ENCODE data around the gene POC5.

Gene POC5

GRCh38 chr5:75648712-75649111 is 68.5 kb downstream of the POC5 start:
- H3K27me3 Mint-ChIP-seq: no peaks in the 10 kb centered on the region
- H3K4me1 Mint-ChIP-seq: no peaks in the 10 kb centered on the region
- no peak overlapping the region for H3K4me3 Mint-ChIP-seq
- no peaks in the 10 kb centered on the region for H3K9me3 Mint-ChIP-seq
- no peak for DNase-seq (ENCODE audit: low spot score in 2 of 2)
- ATAC-seq (replicated peaks; ENCODE audit: extremely low read depth, poor library complexity, severe bottlenecking): no peak
- no peaks in the 10 kb centered on the region for H3K36me3 Mint-ChIP-seq (ENCODE audit: insufficient read depth)
- H3K27ac Mint-ChIP-seq (ENCODE audit: low read depth): no peak overlapping the region

- Mint-ChIP-seq H3K27ac (ENCODE audit: low read depth) (no peak overlapping the region), H3K4me1 (no peaks in the 10 kb centered on the region), H3K4me3 (no peak overlapping the region), H3K27me3 (peaks cover 12% of the 10 kb centered on the region), H3K9me3 (no peaks in the 10 kb centered on the region), H3K36me3 (ENCODE audit: insufficient read depth) (no peaks in the 10 kb centered on the region)
- no peak for DNase-seq (ENCODE audit: low spot score in 2 of 2)
- ATAC-seq (replicated peaks; ENCODE audit: extremely low read depth, poor library complexity, severe bottlenecking): no peak
Measured at GRCh38 chr5:75640826-75641225, 76.4 kb downstream of the POC5 start.

DNA sequence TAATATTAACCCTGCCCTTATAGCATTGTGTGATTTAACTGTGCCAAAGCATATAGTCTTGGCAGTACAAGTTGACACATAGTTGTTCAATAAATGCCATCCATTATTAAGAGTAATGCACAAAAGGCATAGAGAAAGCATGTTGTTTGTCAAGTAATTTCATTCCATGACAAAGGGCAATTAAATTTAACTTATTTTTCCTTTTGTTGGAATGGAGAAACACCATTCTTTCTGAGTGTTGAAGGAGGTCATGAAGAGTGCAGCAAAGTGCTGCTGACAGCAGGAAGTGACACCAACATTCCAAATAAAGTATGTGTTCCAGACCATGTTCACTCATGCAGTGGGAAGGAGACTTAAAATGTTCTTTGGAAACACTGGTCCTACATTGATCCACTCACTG is 76.8 kb downstream of the POC5 start:
- ATAC-seq (replicated peaks; ENCODE audit: extremely low read depth, poor library complexity, severe bottlenecking): no peak
- no peaks in the 10 kb centered on the region for H3K4me1 Mint-ChIP-seq
- H3K27ac Mint-ChIP-seq (ENCODE audit: low read depth): no peak overlapping the region
- H3K9me3 Mint-ChIP-seq: no peaks in the 10 kb centered on the region
- H3K4me3 Mint-ChIP-seq: no peak overlapping the region
- DNase-seq (ENCODE audit: low spot score in 2 of 2): no peak
- H3K36me3 Mint-ChIP-seq (ENCODE audit: insufficient read depth): no peaks in the 10 kb centered on the region
- peaks cover 15% of the 10 kb centered on the region for H3K27me3 Mint-ChIP-seq

GRCh38 chr5:75639535-75640311 is 77.5 kb downstream of the POC5 start:
- Mint-ChIP-seq H3K27me3 (peaks cover 18% of the 10 kb centered on the region), H3K27ac (ENCODE audit: low read depth) (no peak overlapping the region), H3K36me3 (ENCODE audit: insufficient read depth) (no peaks in the 10 kb centered on the region), H3K9me3 (no peaks in the 10 kb centered on the region), H3K4me1 (no peaks in the 10 kb centered on the region), H3K4me3 (no peak overlapping the region)
- DNase-seq (ENCODE audit: low spot score in 2 of 2) (no peak), ATAC-seq (replicated peaks; ENCODE audit: extremely low read depth, poor library complexity, severe bottlenecking) (no peak)

DNA sequence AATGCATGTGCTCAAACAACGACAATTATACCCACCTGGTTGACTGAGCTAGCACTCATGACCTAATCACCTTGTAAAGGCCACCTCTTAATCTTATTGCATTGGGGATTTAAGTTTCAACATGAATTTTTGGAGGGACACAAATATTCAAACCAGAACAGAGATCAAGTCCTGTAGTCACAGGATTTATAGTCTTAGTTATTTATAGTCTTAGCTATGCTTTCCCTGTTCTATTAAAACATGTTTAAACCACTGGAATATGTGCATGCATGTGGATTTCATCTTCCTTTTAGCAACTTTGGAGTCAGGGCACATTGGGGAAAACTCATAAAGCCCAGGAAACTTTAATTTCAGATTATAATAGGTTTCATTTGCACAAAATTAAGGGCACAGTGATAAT is 79.3 kb downstream of the POC5 start:
- Mint-ChIP-seq H3K36me3 (ENCODE audit: insufficient read depth) (no peaks in the 10 kb centered on the region), H3K27ac (ENCODE audit: low read depth) (no peak overlapping the region), H3K9me3 (no peaks in the 10 kb centered on the region), H3K4me3 (no peak overlapping the region), H3K4me1 (no peaks in the 10 kb centered on the region), H3K27me3 (peaks cover 22% of the 10 kb centered on the region)
- no peak for DNase-seq (ENCODE audit: low spot score in 2 of 2)
- no peak for ATAC-seq (replicated peaks; ENCODE audit: extremely low read depth, poor library complexity, severe bottlenecking)

GRCh38 chr5:75632321-75632720 is 84.9 kb downstream of the POC5 start:
- H3K27ac Mint-ChIP-seq (ENCODE audit: low read depth): no peak overlapping the region

DNA sequence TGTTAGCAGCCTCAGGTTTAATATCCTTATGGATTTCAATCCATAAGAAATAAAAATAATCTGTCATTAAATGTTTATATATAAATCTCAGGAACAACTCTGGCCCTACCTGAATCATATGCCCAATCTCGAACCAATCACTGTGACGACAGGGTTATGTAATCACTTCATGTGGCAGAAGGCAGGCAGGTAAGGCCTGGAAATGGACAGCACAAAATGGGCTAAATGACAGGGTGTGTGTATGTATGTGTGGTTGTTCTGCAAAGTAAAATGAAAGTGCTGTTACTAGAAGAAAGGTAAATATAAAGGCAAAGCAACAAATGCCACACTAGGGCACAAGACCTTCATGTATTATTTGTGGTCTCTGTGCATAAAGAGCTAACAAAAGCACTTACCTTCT is 86.4 kb downstream of the POC5 start:
- H3K36me3 Mint-ChIP-seq (ENCODE audit: insufficient read depth): peaks cover 1% of the 10 kb centered on the region
- H3K27me3 Mint-ChIP-seq: peaks cover 11% of the 10 kb centered on the region
- no peaks in the 10 kb centered on the region for H3K9me3 Mint-ChIP-seq
- no peak for DNase-seq (ENCODE audit: low spot score in 2 of 2)
- no peak overlapping the region for H3K4me3 Mint-ChIP-seq
- no peaks in the 10 kb centered on the region for H3K4me1 Mint-ChIP-seq
- no peak overlapping the region for H3K27ac Mint-ChIP-seq (ENCODE audit: low read depth)
- ATAC-seq (replicated peaks; ENCODE audit: extremely low read depth, poor library complexity, severe bottlenecking): no peak

More at GRCh38 chr5:75632321-75632720, 84.9 kb downstream of the POC5 start:
- Mint-ChIP-seq H3K36me3 (ENCODE audit: insufficient read depth) (peaks cover 1% of the 10 kb centered on the region), H3K4me1 (no peaks in the 10 kb centered on the region), H3K9me3 (no peaks in the 10 kb centered on the region), H3K27me3 (peaks cover 22% of the 10 kb centered on the region), H3K4me3 (no peak overlapping the region)
- no peak for DNase-seq (ENCODE audit: low spot score in 2 of 2)
- no peak for ATAC-seq (replicated peaks; ENCODE audit: extremely low read depth, poor library complexity, severe bottlenecking)

GRCh38 chr5:75627801-75628200 is 89.4 kb downstream of the POC5 start:
- no peaks in the 10 kb centered on the region for H3K4me1 Mint-ChIP-seq
- no peak for DNase-seq (ENCODE audit: low spot score in 2 of 2)
- ATAC-seq (replicated peaks; ENCODE audit: extremely low read depth, poor library complexity, severe bottlenecking): no peak
- no peaks in the 10 kb centered on the region for H3K9me3 Mint-ChIP-seq
- H3K27me3 Mint-ChIP-seq: no peaks in the 10 kb centered on the region
- peaks cover 1% of the 10 kb centered on the region for H3K36me3 Mint-ChIP-seq (ENCODE audit: insufficient read depth)
- no peak overlapping the region for H3K27ac Mint-ChIP-seq (ENCODE audit: low read depth)
- H3K4me3 Mint-ChIP-seq: no peak overlapping the region

- DNase-seq (ENCODE audit: low spot score in 2 of 2) (no peak), ATAC-seq (replicated peaks; ENCODE audit: extremely low read depth, poor library complexity, severe bottlenecking) (no peak)
- no peak overlapping the region for H3K27ac Mint-ChIP-seq (ENCODE audit: low read depth)
- no peak overlapping the region for H3K4me3 Mint-ChIP-seq
- no peaks in the 10 kb centered on the region for H3K27me3 Mint-ChIP-seq
- H3K9me3 Mint-ChIP-seq: no peaks in the 10 kb centered on the region
- H3K4me1 Mint-ChIP-seq: no peaks in the 10 kb centered on the region
- H3K36me3 Mint-ChIP-seq (ENCODE audit: insufficient read depth): no peaks in the 10 kb centered on the region
Measured at GRCh38 chr5:75626959-75627358, 90.3 kb downstream of the POC5 start.

All from central memory CD8-positive, alpha-beta T cell (primary cell).